NCI-H2196 (cell line): ENCODE data around the gene PARD6G.

Experiments used
- DNase-seq: peaks from one replicate; lab custom pipeline; 2025; ENCODE audit not compliant: unreplicated experiment; lab: John Stamatoyannopoulos, UW

Gene PARD6G

DNA sequence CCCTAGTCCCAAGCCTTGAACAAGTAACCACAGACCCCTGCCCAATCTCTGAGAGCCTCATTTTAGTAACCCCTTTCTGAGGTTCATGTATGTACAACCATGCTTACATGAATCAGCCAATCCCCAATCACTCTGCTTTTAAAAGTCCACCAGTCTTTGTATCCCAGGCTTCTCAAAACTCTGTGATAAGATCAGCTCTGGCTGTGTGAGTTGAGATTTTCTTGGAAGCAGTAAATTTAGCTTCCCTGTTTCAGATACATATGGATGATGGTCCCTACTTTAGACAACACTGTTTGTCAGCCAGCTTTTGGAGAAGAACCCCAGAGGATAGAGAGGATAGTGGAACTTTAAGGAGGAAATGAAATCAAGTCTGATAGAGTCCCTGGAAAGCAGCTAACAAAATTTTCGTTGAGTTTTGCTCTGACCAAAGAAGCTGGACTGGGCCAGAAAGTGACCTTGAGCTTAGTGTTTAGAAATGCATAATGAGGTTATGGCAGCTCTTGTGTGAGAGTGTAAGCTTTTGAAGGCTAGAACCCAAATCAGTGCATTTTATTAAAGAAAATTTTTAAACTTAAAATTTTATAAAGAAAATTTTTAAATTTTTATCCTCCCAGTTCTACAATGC, 134.6 kb downstream of the PARD6G start:
- DNase-seq = no peak

DNA sequence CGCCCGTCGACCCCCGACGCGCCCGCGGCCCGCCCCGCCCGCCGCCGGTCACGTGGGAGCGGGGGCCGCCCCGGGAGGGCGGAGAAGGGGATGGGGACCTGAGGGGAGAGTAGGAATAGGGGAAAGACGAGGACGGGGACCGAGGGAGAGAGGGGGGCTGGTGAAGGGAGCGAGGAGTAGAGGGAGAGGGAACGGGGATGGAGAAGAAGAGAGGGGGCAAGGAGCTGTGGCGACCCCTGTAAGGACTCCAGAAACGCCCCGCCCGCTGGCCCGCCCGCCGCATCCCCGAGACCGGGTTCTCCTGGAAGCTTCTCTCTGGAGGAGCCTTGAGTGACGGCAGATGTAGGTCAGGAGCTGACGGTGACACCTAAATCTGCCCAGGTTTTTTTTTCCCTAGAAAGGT, 137.6 kb downstream of the PARD6G start:
- peak; percentile 44 for DNase-seq

DNA sequence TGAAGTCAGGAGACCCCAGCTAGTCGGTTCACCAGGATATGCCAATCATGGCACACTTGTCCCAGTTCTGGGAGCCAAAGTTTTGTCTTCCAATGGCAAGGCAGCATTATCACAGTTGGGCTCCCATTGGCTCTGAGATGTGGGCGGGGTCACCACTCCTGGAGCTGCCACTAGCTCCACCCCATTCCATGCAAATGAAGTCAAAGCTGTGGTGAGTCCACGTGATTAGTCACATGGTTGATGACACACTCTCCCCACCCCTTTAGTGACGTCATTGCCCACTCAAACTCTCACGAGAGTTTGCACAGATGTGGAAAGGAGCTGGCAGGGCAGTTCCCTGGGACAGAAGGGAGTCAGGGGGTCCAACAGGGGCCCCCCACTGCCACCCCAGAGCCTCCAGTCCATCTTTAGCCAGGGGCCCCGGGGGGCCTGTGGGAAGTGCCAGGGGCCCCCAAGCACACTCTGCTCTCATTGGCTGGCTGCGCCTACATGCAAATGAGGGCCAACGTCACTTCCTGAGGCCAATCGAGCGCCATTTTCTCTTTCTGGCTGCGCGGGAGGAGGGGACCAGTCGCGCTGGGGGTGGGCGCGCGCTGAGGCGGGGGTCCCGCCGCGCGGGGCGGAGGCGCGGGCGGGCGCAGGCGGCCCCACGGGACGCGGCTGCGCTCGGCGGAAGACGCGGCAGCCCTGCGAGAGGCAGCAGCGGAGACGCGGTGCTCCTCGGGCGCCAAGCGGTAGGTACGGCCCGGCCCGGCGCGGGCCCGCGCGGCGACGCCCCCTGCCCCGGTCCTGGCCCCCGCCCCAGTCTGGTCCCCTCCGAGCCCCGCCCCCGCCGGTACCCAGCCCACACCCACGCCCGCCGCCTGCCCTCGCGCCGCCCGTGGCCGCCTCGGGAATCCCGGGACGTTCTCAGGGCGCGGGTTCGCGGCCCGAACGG, 138.3 kb downstream of the PARD6G start, which contains the start of gene ADNP2:
ADNP2 (plus strand) TSS at position 524 of the 937 bp plus-strand sequence. CDS start 8,281 bp downstream, outside the sequence.
- DNase-seq = peak; percentile 96

DNA sequence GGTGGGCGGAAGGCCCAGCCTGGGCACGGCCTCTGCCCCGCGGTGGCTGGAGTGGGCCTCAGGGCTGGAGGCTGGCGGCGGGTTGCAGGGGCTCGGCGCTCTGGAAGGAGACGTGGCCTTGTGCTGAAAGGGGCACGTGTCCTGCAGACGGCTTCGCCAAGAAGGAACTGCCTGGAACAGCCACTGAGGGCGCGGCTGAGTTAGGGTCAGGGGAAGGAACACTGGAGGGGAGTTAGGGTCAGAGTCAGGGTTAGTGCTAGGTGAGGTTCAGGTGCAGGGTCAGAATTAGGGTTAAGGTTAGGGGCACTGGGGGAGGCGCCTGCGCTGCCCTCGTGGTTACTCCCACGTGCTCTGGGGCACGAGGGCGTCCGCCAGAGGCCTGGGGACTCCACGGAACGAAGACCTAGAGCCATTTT, 139.2 kb downstream of the PARD6G start:
- DNase-seq = no peak

DNA sequence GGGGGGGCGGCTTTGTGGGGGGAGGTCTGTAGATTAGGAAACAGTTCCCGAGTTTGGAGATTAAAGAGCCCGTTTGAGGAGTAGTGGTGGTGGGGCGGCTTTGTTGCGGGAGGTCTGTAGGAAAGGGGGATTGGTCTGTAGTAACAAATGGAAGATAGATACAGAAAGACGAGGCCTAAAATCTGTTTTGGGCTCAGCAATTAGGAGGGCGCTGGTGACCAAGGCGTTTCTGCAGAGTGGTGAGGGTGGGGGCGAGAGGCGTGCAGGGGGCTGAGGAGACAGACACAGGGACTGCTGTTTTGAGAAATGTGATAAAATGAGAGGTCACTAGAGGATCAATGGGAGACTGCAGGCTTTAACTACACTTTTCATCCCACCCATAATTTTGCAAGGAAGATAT, 139.9 kb downstream of the PARD6G start:
- no peak for DNase-seq
